Heart left ventricle (tissue), 13 donors: ENCODE measurements around the gene GIMAP6.

ENCODE experiments used
- CTCF ChIP-seq, 12 donors: fragments of 200-600 bp; sonication (generic) in 4 of 12; IDR thresholded peaks; one replicate each; pipeline versions ENCODE4 v1.5.0 to v1.8.0; 2018 to 2022; ENCODE audit warnings: antibody characterized with exemption in 12 of 12, mild to moderate bottlenecking in 5 of 12
- POLR2A ChIP-seq, 2 donors: fragments of 450-650 bp; IDR thresholded peaks; one replicate each; pipeline ENCODE4 v1.6.1; 2017; ENCODE audit warnings: antibody characterized with exemption in 2 of 2, mild to moderate bottlenecking in 2 of 2, moderate library complexity in 2 of 2
- donor health status: ischemic (EF 13 %, LVEDD 7.1; RV severe dilation, severe dysfunction).
- donor health status: DM: no; HTN: yes; CAD: no.
- donor health status: DM: no; HTN: no; CAD: no.
- donor health status: ischemic (EF 25% LVEDD 6.9; RV normal size, moderate dysfunction).
- donor health status: ischemic (EF 25% LVEDD 5.7; RV mildly dilated, moderate dysfunction).
- donor health status: ischemic (EF 35%, LVEDD 5.7; RV mildly dilated, moderate dysfunction).
- donor health status: nonischemic (EF 11% LVEDD 7.7; RV severe dilation, severe dysfunction).
- donor health status: DM: yes; HTN: yes; CAD: no.
- donor health status: PGD.
- donor health status: ischemic (EF 29% LVEDD 5.4; RV normal size, mild dysfunction).
- donor health status: nonischemic (EF 23%, LVEDD 6.1; RV moderate dilation, normal function).

DNA sequence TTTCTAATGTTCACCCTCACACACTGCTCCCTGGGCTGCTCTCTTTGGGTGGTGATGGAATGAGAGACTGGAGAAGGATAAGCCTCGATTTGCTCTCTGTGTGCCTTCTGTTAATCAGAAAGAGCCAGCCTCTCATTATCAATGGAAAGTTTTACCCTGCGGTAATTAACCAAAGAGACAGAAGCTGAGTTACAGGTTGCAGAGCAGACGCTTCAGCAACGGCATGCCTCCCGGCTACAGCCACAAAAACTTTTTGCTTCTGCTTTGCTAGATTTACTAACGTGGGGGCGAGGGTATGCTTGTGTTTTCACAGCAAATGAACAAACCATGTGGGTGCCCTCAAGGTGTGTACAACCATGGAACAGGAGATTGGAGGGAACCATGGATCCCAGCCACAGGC lies 47.0 kb downstream of the GIMAP6 start:
- TF ChIP-seq CTCF (IDR thresholded peaks at IDR 0.05) (no peak), POLR2A (IDR thresholded peaks at IDR 0.05) (no peak)
